ENCODE results near the gene CAPS.

DNA sequence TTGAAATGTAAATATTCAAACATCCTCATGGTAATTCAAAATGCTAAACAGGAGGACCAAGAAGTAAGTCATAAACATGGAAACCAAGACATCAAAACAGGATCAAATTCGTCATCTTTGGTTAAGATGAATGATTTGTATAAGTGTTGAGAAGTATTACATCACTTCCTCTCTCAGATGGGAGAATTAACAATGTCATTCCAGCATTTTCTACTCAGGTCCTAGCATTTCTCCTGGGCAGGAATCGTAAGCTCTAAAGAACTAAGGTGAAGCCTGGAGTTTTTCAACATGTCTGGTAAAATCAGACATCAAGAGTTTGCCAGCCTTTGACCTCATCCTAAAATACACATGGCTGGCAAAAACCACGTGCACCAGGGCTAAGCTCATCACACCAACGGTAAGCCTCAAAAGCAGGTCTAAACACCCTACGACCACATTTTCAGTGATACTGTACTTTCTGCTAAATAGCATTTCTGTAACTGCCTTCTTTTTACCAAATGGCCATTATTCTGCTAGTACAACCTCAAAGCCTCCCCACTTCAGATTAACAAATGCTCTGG, 39.1 kb downstream of the CAPS start:
- TF ChIP-seq, protein P1, sequence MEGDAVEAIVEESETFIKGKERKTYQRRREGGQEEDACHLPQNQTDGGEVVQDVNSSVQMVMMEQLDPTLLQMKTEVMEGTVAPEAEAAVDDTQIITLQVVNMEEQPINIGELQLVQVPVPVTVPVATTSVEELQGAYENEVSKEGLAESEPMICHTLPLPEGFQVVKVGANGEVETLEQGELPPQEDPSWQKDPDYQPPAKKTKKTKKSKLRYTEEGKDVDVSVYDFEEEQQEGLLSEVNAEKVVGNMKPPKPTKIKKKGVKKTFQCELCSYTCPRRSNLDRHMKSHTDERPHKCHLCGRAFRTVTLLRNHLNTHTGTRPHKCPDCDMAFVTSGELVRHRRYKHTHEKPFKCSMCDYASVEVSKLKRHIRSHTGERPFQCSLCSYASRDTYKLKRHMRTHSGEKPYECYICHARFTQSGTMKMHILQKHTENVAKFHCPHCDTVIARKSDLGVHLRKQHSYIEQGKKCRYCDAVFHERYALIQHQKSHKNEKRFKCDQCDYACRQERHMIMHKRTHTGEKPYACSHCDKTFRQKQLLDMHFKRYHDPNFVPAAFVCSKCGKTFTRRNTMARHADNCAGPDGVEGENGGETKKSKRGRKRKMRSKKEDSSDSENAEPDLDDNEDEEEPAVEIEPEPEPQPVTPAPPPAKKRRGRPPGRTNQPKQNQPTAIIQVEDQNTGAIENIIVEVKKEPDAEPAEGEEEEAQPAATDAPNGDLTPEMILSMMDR (IDR thresholded peaks at IDR 0.05): no peak
- TF ChIP-seq ZFX (IDR thresholded peaks at IDR 0.05; ENCODE audit: borderline replicate concordance): no peak
